ENCODE data around the gene ERBIN.

DNA sequence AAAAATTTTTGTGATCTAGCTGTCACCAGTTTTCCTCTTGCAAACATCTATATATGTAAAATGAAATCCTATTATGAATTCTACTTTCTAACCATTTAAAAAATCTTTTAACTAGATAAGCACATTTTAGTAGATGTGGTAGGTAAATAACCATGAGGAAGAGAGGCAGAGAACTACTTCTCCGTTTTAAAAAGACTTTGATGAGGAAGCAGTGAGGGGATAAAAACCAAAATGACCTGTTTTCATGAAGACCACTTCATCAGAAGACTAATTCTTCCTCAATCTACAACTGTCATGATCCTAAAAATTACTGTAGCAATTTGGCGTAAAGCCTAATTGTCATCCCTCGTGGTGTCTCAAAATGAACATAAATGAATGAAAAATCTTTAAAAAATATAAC is 15.7 kb upstream of the ERBIN start:
- TF ChIP-seq POLR2A (IDR thresholded peaks at IDR 0.05) = no peak
- TF ChIP-seq, protein P1, sequence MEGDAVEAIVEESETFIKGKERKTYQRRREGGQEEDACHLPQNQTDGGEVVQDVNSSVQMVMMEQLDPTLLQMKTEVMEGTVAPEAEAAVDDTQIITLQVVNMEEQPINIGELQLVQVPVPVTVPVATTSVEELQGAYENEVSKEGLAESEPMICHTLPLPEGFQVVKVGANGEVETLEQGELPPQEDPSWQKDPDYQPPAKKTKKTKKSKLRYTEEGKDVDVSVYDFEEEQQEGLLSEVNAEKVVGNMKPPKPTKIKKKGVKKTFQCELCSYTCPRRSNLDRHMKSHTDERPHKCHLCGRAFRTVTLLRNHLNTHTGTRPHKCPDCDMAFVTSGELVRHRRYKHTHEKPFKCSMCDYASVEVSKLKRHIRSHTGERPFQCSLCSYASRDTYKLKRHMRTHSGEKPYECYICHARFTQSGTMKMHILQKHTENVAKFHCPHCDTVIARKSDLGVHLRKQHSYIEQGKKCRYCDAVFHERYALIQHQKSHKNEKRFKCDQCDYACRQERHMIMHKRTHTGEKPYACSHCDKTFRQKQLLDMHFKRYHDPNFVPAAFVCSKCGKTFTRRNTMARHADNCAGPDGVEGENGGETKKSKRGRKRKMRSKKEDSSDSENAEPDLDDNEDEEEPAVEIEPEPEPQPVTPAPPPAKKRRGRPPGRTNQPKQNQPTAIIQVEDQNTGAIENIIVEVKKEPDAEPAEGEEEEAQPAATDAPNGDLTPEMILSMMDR (IDR thresholded peaks at IDR 0.05) = no peak
